Omental fat pad (tissue), 4 donors: ENCODE data around the gene ZNF420. TPM values are rescaled to one million over a fixed set of nuclear protein-coding genes. Genes with fewer than 3 reads are reported as not detected.
"Not testable (repeated sequence)": the region's sequence is repeated elsewhere in the genome, so short reads cannot be mapped to it uniquely, and the experiment has no call there.

ENCODE experiments used
- ATAC-seq: fragments of 150-250 bp; one replicate; pipeline ENCODE4 v1.9.1; 2016; ENCODE audit warnings: mild to moderate bottlenecking, moderate library complexity; ENCODE audit not compliant: low FRiP score
- DNase-seq: peaks from one replicate; pipeline ENCODE4 v3.0.0-alpha.2; 2019; ENCODE audit warnings: low spot score
- CTCF ChIP-seq, 3 donors: fragments of 450-650 bp; IDR thresholded peaks; one replicate each; pipeline ENCODE4 v1.5.1; 2016 to 2017; ENCODE audit warnings: antibody characterized with exemption in 3 of 3, mild to moderate bottlenecking in 3 of 3, moderate library complexity in 2 of 3
- total RNA-seq, 4 donors: library from RNA; depleted of rRNA; stranded (reverse); fragments of >200 nt; gene quantifications; one replicate each; pipeline ENCODE4 v1.1.0, GENCODE V29; 2016

Gene ZNF420
- total RNA-seq, 4 donors from 2014 or later: 8.0 to 9.2 (median 8.8) TPM

DNA sequence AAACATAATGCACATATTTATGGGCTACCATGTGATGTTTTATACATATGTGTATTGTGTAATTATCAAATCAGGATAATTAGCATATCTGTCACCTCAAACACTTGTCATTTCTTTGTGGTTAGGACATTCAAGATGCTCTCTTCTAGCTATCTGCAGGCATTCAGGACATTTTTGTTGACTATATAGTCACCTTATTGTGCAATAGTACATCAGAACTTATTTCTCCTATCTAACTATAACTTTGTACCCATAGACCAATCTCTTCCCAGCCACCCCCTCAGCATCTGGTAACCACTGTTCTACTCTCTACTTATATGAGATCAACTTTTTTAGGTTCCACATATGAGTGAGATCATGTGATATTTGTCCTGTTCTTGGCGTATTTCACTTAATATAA is 20.3 kb downstream of the ZNF420 start:
- no peak for ATAC-seq
- TF ChIP-seq CTCF (IDR thresholded peaks at IDR 0.05): no peak
- no peak for DNase-seq

GRCh38 chr19:37104135-37104534 is 25.9 kb downstream of the ZNF420 start:
- ATAC-seq, DNase-seq: not testable (repeated sequence)

DNA sequence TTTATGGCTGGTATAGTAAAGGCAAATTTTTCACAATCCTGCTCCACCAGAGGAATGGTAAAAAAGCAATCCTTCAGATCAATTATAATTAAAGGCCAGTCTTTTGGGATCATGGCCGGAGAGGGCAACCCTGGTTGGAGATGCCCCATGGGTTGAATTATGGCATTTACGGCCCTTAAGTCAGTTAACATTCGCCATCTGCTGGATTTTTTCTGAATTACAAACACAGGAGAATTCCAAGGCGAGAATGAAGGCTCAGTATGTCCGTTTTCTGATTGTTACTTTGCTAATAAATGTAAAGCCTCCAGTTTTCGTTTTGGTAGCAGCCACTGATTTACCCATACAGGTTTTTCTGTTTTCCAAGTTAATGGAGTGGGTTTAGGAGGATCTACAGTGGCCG is 33.5 kb downstream of the ZNF420 start:
- ATAC-seq, DNase-seq: not testable (repeated sequence)

DNA sequence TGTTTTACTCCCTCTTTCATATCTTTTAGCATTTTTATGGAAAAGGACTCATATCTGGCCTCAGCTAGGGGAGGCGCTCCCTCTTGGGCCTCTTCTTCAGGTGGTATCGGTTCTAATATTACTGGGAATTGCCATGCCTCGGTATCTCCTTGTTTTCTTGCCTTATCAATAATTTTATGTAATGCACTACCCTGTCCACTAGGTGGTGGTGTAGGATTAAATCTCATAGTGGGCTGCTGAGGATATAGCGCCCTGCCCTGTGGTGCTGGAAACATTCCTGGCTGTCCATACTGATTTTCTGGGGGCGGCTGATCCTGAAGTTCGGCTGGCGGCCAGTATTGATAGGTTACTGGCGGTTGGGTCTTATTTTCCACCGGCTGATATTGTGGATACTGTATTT is 35.8 kb downstream of the ZNF420 start:
- no peak for TF ChIP-seq CTCF (IDR thresholded peaks at IDR 0.05)
- DNase-seq (no peak), ATAC-seq (no peak)

GRCh38 chr19:37122093-37122492 is 43.9 kb downstream of the ZNF420 start:
- not testable (repeated sequence) for DNase-seq, ATAC-seq

- no peak for ATAC-seq
- DNase-seq: no peak
- no peak for TF ChIP-seq CTCF (IDR thresholded peaks at IDR 0.05)
These were observed 50.0 kb downstream of the ZNF420 start for GRCh38 chr19:37127999-37128820.

- TF ChIP-seq CTCF (IDR thresholded peaks at IDR 0.05): no peak
- ATAC-seq (no peak), DNase-seq (no peak)
These were observed 50.6 kb downstream of the ZNF420 start for GRCh38 chr19:37128821-37129177.

DNA sequence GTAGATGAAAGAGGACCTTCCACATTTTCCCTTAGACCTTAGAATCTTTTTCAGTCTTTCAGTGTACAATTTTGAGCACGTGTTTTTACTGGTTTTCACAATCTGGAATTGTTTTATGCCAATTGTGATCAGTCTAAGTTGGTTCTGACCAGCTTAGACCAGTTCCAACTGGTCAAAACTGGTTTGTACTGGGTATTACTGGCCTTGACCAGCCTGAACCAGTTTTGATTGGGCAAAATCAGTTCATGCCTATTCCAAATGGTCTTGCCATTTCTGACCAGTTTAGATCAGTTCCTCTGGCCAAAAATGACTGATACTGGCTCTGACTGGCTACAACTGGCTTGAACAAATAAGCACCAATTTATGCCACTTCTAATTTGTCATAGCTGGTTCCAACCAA is 57.9 kb downstream of the ZNF420 start:
- TF ChIP-seq CTCF (IDR thresholded peaks at IDR 0.05): no peak

DNA sequence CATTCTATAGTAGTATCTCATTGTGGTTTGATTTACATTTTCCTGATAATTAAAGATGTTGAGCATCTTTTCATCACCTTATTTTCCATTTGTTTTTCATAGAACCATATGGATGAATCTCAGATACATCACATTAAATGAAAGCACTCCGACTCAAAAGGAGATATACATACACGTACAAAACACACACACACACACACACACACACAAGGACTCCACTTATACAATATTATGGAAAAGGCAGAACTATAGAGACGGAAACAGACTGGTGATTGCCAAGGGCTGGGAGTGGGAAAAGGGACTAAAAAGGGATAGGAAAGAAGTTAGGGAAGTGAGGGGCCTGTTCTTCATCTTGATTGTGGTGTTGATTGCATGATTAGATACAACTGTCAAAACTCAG is 70.0 kb downstream of the ZNF420 start:
- DNase-seq (no peak), ATAC-seq (no peak)
- no peak for TF ChIP-seq CTCF (IDR thresholded peaks at IDR 0.05)

More for the DNA sequence above, 57.9 kb downstream of the ZNF420 start:
- no peak for ATAC-seq
- no peak for DNase-seq
